HEK293 (cell line): Measurements from ENCODE around the gene MDM4.

Experiments used
- CTCF ChIA-PET: fragments of 350-600 bp; formaldehyde crosslinking; extraction: SDS; loops from one replicate; lab custom pipeline; 2021; ENCODE audit warnings: antibody characterized with exemption; lab: Yijun Ruan, JAX
- POLR2A ChIA-PET: fragments of 300-600 bp; formaldehyde crosslinking; extraction: SDS; loops from one replicate; lab custom pipeline; 2020; ENCODE audit warnings: antibody characterized with exemption, inconsistent platforms; lab: Yijun Ruan, JAX
- H3K27ac ChIP-seq: fragments of 200-500 bp; sonication (Bioruptor generic); 2 replicates; pipeline ENCODE4 v1.5.1; 2014; ENCODE audit warnings: low read depth, low read length, control low read depth, inconsistent platforms; ENCODE audit errors: extremely low read depth
- H3K36me3 ChIP-seq, 2 experiments: fragments of 200-500 bp in 1 of 2; sonication (Bioruptor generic) in 1 of 2; 1 replicate in 1 of 2; 2 replicates in 1 of 2; pipeline ENCODE4 v1.5.1; 2014 to 2017; ENCODE audit warnings: inconsistent platforms in 2 of 2, low read length in 2 of 2; ENCODE audit not compliant: control insufficient read depth in 2 of 2, insufficient read depth in 1 of 2
- H3K4me1 ChIP-seq: fragments of 200-500 bp; sonication (Bioruptor generic); 2 replicates; pipeline ENCODE4 v1.5.1; 2014; ENCODE audit warnings: mild to moderate bottlenecking, low read length, inconsistent platforms; ENCODE audit not compliant: control insufficient read depth, insufficient read depth
- H3K4me3 ChIP-seq: 2 replicates; pipeline ENCODE4 v1.5.1; 2011; ENCODE audit warnings: low read depth, mild to moderate bottlenecking, control low read depth, low read length, moderate library complexity
- H3K9me3 ChIP-seq: fragments of 200-500 bp; sonication (Bioruptor generic); 2 replicates; pipeline ENCODE4 v1.5.1; 2014; ENCODE audit warnings: low read depth, low read length, inconsistent platforms; ENCODE audit not compliant: control insufficient read depth, insufficient read depth
- FEZF1 ChIP-seq: fragments of 450-650 bp; formaldehyde crosslinking; IDR thresholded peaks from 2 replicates; pipeline ENCODE4 v1.5.1; 2016; ENCODE audit warnings: missing biosample characterization, missing genetic modification characterization
- GFI1B ChIP-seq: fragments of 450-650 bp; formaldehyde crosslinking; IDR thresholded peaks from 2 replicates; pipeline ENCODE4 v1.5.1; 2016; ENCODE audit warnings: missing biosample characterization, missing genetic modification characterization
- GLIS1 ChIP-seq: fragments of 450-650 bp; formaldehyde crosslinking; IDR thresholded peaks from 2 replicates; pipeline ENCODE4 v1.5.1; 2016; ENCODE audit warnings: missing biosample characterization, missing genetic modification characterization
- KLF10 ChIP-seq: fragments of 450-650 bp; IDR thresholded peaks from 2 replicates; pipeline ENCODE4 v1.5.1; 2018; ENCODE audit warnings: missing biosample characterization, mild to moderate bottlenecking, missing genetic modification characterization
- MEIS1 ChIP-seq: sonication (generic); formaldehyde crosslinking; IDR thresholded peaks from 2 replicates; pipeline ENCODE4 v1.8.1; 2022; ENCODE audit warnings: missing genetic modification reagents, mild to moderate bottlenecking, borderline replicate concordance
- PRDM1 ChIP-seq: fragments of 450-650 bp; formaldehyde crosslinking; IDR thresholded peaks from 2 replicates; pipeline ENCODE4; 2016; ENCODE audit warnings: missing biosample characterization, missing genetic modification characterization
- SP7 ChIP-seq: fragments of 450-650 bp; formaldehyde crosslinking; IDR thresholded peaks from 2 replicates; pipeline ENCODE4 v1.5.1; 2016; ENCODE audit warnings: missing biosample characterization, missing genetic modification characterization
- ZBTB48 ChIP-seq: fragments of 450-650 bp; formaldehyde crosslinking; IDR thresholded peaks from 2 replicates; pipeline ENCODE4 v1.5.1; 2016; ENCODE audit warnings: missing biosample characterization, missing genetic modification characterization
- ZBTB7A ChIP-seq: fragments of 450-650 bp; formaldehyde crosslinking; IDR thresholded peaks from 2 replicates; pipeline ENCODE4 v1.5.1; 2016; ENCODE audit warnings: low read depth, missing biosample characterization, missing genetic modification characterization
- ZNF19 ChIP-seq: fragments of 450-650 bp; formaldehyde crosslinking; IDR thresholded peaks from 2 replicates; pipeline ENCODE4; 2016; ENCODE audit warnings: missing biosample characterization, missing genetic modification characterization, low read depth
- ZNF2 ChIP-seq: fragments of 450-650 bp; formaldehyde crosslinking; IDR thresholded peaks from 2 replicates; pipeline ENCODE4 v1.5.1; 2016; ENCODE audit warnings: missing biosample characterization, missing genetic modification characterization
- ZNF239 ChIP-seq: fragments of 450-650 bp; formaldehyde crosslinking; IDR thresholded peaks from 2 replicates; pipeline ENCODE4 v1.5.1; 2016; ENCODE audit warnings: missing biosample characterization, missing genetic modification characterization
- ZNF391 ChIP-seq: fragments of 450-650 bp; formaldehyde crosslinking; IDR thresholded peaks from 2 replicates; pipeline ENCODE4 v1.5.1; 2016; ENCODE audit warnings: low read depth, missing biosample characterization, missing genetic modification characterization, borderline replicate concordance
- ZNF416 ChIP-seq: fragments of 450-650 bp; formaldehyde crosslinking; IDR thresholded peaks from 2 replicates; pipeline ENCODE4 v1.5.1; 2016; ENCODE audit warnings: missing biosample characterization, missing genetic modification characterization
- ZNF433 ChIP-seq: fragments of 450-650 bp; formaldehyde crosslinking; IDR thresholded peaks from 2 replicates; pipeline ENCODE4 v1.5.1; 2016; ENCODE audit warnings: missing biosample characterization, missing genetic modification characterization, low read depth
- ZNF473 ChIP-seq: fragments of 450-650 bp; formaldehyde crosslinking; IDR thresholded peaks from 2 replicates; pipeline ENCODE4 v1.5.1; 2017; ENCODE audit warnings: missing biosample characterization, missing genetic modification characterization
- ZNF514 ChIP-seq: fragments of 450-650 bp; formaldehyde crosslinking; IDR thresholded peaks from 2 replicates; pipeline ENCODE4 v1.5.1; 2016; ENCODE audit warnings: missing biosample characterization, missing genetic modification characterization
- ZNF548 ChIP-seq: fragments of 450-650 bp; formaldehyde crosslinking; IDR thresholded peaks from 2 replicates; pipeline ENCODE4 v1.5.1; 2016; ENCODE audit warnings: missing biosample characterization, missing genetic modification characterization
- ZNF585B ChIP-seq: fragments of 450-650 bp; formaldehyde crosslinking; IDR thresholded peaks from 2 replicates; pipeline ENCODE4 v1.5.1; 2016; ENCODE audit warnings: missing biosample characterization, missing genetic modification characterization
- ZNF600 ChIP-seq: fragments of 450-650 bp; formaldehyde crosslinking; IDR thresholded peaks from 2 replicates; pipeline ENCODE4 v1.5.1; 2016; ENCODE audit warnings: missing biosample characterization, missing genetic modification characterization
- ZNF654 ChIP-seq: fragments of 450-650 bp; formaldehyde crosslinking; IDR thresholded peaks from 2 replicates; pipeline ENCODE4 v1.5.1; 2016; ENCODE audit warnings: low read depth, missing biosample characterization, missing genetic modification characterization
- ZNF670 ChIP-seq: fragments of 450-650 bp; formaldehyde crosslinking; IDR thresholded peaks from 2 replicates; pipeline ENCODE4 v1.5.1; 2016; ENCODE audit warnings: missing biosample characterization, missing genetic modification characterization, low read depth
- ZNF792 ChIP-seq: fragments of 450-650 bp; formaldehyde crosslinking; IDR thresholded peaks from 2 replicates; pipeline ENCODE4 v1.5.1; 2016; ENCODE audit warnings: missing biosample characterization, missing genetic modification characterization
- ZNF843 ChIP-seq: fragments of 450-650 bp; formaldehyde crosslinking; IDR thresholded peaks from 2 replicates; pipeline ENCODE4 v1.5.1; 2016; ENCODE audit warnings: missing biosample characterization, missing genetic modification characterization
- TF ChIP-seq, protein P1 (sequence below): fragments of 450-650 bp; formaldehyde crosslinking; IDR thresholded peaks from 2 replicates; pipeline ENCODE4 v1.5.1; 2017; ENCODE audit warnings: missing biosample characterization, missing genetic modification characterization
- TF ChIP-seq, protein P2 (sequence below): fragments of 450-650 bp; formaldehyde crosslinking; IDR thresholded peaks from 2 replicates; pipeline ENCODE4 v1.5.1; 2016; ENCODE audit warnings: missing biosample characterization, missing genetic modification characterization, borderline replicate concordance
- TF ChIP-seq, protein P3 (sequence below): fragments of 450-650 bp; formaldehyde crosslinking; IDR thresholded peaks from 2 replicates; pipeline ENCODE4 v1.5.0; 2017; ENCODE audit warnings: missing biosample characterization, missing genetic modification characterization, borderline replicate concordance

The MDM4 gene

DNA sequence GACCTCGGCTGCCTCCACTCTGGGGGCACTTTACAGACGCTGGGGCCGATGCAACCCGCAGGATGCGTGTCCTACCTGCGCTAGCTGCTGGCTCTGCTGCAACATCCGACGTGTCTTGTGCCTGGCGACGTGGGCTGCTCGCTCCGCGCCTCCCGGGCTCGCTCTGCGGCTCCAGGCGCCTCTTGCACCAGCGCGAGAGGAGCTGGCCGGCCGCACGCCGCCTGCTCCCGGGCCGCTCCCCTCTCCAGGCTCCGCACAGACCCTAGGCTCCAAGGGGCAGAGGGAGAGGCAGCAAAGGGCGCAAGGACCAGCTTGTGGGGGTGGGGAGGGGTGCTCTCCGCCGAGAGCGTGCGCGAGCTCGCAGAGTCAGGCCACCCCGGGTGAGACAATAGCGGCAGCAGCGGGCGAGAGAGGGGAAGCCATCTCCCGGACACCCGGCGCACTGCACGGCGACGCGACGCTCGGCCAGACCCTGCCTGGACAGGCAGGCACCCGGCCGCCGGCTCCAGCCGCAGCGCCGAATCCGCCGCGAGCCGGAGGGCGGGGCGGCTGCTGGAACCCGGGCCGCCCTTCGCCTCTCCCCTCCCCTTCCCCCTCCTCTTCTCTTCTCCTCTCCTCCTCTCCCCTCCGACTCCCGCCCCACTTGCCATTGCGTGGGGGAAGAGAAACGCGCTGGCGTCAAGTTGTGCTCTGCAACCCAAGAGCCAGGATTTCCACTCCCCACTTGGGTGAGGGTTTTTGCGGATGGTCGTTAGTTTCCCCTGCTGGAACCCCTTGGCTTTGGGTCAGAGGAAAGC lies 21.7 kb upstream of the MDM4 start, which contains the start of gene PIK3C2B:
PIK3C2B (minus strand) TSS at position 525 of the 797 bp plus-strand sequence. CDS start 25,003 bp downstream, outside the sequence.
- Histone ChIP-seq H3K4me1 (peaks cover 5% of the 10 kb centered on the region), H3K9me3 (no peaks in the 10 kb centered on the region), H3K27ac (peak within 1 kb of the TSS; percentile 90), H3K4me3 (peak within 1 kb of the TSS; percentile 80), H3K36me3 (no peaks in the 10 kb centered on the region)
- ChIA-PET CTCF (interaction anchor here (0.5 to 19.1 kb wide), 21 partner anchors 9 to 1161 kb away, joined by 3 to 314 read pairs (median 5); no protein-coding TSS in a partner anchor), POLR2A (interaction anchor here (0.6 to 4.2 kb wide), 14 partner anchors 10 to 312 kb away, joined by 3 to 20 read pairs (median 4); partner anchors contain the start of gene MDM4)
- TF ChIP-seq KLF10 (tag by site-specific recombination) (no peak), ZNF548 (tag by site-specific recombination) (no peak), PRDM1 (peak; percentile 72), ZNF792 (tag by site-specific recombination) (no peak), ZNF585B (no peak), ZNF600 (tag by site-specific recombination) (peak; percentile 76), GFI1B (tag by site-specific recombination) (no peak), ZNF514 (tag by site-specific recombination) (no peak), ZNF19 (tag by site-specific recombination) (no peak), ZNF391 (tag by site-specific recombination) (no peak), ZBTB48 (peak; percentile 84), MEIS1 (CRISPR knock-in tag) (no peak), ZNF654 (tag by site-specific recombination) (no peak), ZNF239 (tag by site-specific recombination) (no peak), ZNF473 (tag by site-specific recombination) (no peak), ZNF670 (tag by site-specific recombination) (no peak), ZBTB7A (tag by site-specific recombination) (no peak), GLIS1 (tag by site-specific recombination) (peak; percentile 73), SP7 (0 out of 2 replicates have a peak, but pooled peaks have one; percentile 22), ZNF2 (0 out of 2 replicates have a peak, but pooled peaks have one; percentile 62), ZNF843 (tag by site-specific recombination) (no peak), ZNF416 (tag by site-specific recombination) (no peak), FEZF1 (peak; percentile 16; the same call in 1 of the 2 replicates), ZNF433 (tag by site-specific recombination) (no peak)
- TF ChIP-seq, protein P1, sequence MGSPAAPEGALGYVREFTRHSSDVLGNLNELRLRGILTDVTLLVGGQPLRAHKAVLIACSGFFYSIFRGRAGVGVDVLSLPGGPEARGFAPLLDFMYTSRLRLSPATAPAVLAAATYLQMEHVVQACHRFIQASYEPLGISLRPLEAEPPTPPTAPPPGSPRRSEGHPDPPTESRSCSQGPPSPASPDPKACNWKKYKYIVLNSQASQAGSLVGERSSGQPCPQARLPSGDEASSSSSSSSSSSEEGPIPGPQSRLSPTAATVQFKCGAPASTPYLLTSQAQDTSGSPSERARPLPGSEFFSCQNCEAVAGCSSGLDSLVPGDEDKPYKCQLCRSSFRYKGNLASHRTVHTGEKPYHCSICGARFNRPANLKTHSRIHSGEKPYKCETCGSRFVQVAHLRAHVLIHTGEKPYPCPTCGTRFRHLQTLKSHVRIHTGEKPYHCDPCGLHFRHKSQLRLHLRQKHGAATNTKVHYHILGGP (tag by site-specific recombination), result no peak
- TF ChIP-seq, protein P2, sequence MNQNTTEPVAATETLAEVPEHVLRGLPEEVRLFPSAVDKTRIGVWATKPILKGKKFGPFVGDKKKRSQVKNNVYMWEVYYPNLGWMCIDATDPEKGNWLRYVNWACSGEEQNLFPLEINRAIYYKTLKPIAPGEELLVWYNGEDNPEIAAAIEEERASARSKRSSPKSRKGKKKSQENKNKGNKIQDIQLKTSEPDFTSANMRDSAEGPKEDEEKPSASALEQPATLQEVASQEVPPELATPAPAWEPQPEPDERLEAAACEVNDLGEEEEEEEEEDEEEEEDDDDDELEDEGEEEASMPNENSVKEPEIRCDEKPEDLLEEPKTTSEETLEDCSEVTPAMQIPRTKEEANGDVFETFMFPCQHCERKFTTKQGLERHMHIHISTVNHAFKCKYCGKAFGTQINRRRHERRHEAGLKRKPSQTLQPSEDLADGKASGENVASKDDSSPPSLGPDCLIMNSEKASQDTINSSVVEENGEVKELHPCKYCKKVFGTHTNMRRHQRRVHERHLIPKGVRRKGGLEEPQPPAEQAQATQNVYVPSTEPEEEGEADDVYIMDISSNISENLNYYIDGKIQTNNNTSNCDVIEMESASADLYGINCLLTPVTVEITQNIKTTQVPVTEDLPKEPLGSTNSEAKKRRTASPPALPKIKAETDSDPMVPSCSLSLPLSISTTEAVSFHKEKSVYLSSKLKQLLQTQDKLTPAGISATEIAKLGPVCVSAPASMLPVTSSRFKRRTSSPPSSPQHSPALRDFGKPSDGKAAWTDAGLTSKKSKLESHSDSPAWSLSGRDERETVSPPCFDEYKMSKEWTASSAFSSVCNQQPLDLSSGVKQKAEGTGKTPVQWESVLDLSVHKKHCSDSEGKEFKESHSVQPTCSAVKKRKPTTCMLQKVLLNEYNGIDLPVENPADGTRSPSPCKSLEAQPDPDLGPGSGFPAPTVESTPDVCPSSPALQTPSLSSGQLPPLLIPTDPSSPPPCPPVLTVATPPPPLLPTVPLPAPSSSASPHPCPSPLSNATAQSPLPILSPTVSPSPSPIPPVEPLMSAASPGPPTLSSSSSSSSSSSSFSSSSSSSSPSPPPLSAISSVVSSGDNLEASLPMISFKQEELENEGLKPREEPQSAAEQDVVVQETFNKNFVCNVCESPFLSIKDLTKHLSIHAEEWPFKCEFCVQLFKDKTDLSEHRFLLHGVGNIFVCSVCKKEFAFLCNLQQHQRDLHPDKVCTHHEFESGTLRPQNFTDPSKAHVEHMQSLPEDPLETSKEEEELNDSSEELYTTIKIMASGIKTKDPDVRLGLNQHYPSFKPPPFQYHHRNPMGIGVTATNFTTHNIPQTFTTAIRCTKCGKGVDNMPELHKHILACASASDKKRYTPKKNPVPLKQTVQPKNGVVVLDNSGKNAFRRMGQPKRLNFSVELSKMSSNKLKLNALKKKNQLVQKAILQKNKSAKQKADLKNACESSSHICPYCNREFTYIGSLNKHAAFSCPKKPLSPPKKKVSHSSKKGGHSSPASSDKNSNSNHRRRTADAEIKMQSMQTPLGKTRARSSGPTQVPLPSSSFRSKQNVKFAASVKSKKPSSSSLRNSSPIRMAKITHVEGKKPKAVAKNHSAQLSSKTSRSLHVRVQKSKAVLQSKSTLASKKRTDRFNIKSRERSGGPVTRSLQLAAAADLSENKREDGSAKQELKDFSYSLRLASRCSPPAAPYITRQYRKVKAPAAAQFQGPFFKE (tag by site-specific recombination), result no peak
- TF ChIP-seq, protein P3, sequence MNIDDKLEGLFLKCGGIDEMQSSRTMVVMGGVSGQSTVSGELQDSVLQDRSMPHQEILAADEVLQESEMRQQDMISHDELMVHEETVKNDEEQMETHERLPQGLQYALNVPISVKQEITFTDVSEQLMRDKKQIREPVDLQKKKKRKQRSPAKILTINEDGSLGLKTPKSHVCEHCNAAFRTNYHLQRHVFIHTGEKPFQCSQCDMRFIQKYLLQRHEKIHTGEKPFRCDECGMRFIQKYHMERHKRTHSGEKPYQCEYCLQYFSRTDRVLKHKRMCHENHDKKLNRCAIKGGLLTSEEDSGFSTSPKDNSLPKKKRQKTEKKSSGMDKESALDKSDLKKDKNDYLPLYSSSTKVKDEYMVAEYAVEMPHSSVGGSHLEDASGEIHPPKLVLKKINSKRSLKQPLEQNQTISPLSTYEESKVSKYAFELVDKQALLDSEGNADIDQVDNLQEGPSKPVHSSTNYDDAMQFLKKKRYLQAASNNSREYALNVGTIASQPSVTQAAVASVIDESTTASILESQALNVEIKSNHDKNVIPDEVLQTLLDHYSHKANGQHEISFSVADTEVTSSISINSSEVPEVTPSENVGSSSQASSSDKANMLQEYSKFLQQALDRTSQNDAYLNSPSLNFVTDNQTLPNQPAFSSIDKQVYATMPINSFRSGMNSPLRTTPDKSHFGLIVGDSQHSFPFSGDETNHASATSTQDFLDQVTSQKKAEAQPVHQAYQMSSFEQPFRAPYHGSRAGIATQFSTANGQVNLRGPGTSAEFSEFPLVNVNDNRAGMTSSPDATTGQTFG, result no peak
